Stomach smooth muscle (tissue), 2 donors: ENCODE measurements around the gene CCDC54.

Experiments
- H3K27ac ChIP-seq: one replicate; pipeline ENCODE4 v1.7.0; 2013; ENCODE audit warnings: mild to moderate bottlenecking, low read length, inconsistent platforms
- H3K27me3 ChIP-seq, 2 donors: one replicate each; pipeline ENCODE4 v1.7.0; 2013; ENCODE audit warnings: low read length in 2 of 2; ENCODE audit not compliant: insufficient read depth in 2 of 2, control insufficient read depth in 1 of 2
- H3K36me3 ChIP-seq, 2 donors: one replicate each; pipeline ENCODE4 v1.7.0; 2013; ENCODE audit warnings: low read length in 2 of 2; ENCODE audit not compliant: control insufficient read depth in 2 of 2, insufficient read depth in 2 of 2
- H3K4me1 ChIP-seq: one replicate; pipeline ENCODE4 v1.7.0; 2013; ENCODE audit warnings: low read length; ENCODE audit not compliant: control insufficient read depth, insufficient read depth
- H3K4me3 ChIP-seq, 2 donors: one replicate each; pipeline ENCODE4 v1.7.0; 2013; ENCODE audit warnings: low read length in 2 of 2
- H3K9ac ChIP-seq, 2 donors: one replicate each; pipeline ENCODE4 v1.7.0; 2013; ENCODE audit warnings: low read length in 2 of 2, mild to moderate bottlenecking in 1 of 2
- H3K9me3 ChIP-seq, 2 donors: one replicate each; pipeline ENCODE4 v1.7.0; 2013; ENCODE audit warnings: low read length in 2 of 2; ENCODE audit not compliant: control insufficient read depth in 2 of 2
- donor health status: healthy.
- donor health status: Pancreatic carcinoma.

Gene CCDC54

DNA sequence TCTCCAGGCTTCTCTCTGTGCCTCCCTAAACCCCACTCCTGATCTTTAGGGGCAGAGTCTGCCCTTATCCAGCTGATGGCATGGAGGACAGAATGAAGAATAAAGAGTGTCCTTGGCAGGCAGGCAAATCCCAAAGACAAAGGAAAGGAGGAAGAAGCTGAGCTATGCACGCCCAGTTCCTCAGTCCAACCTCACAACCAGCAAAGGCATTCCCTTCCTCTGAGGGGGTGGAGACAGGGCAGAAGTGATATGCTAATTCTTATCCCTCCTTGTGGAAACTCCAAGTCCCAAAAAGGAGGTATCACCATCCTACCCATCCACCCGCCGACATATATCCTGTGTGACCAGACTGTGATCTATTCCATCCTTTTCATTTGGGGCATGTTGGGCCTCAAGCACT is 10.5 kb upstream of the CCDC54 start:
- no peaks in the 10 kb centered on the region for H3K4me1 ChIP-seq
- no peak overlapping the region for H3K9ac ChIP-seq
- no peaks in the 10 kb centered on the region for H3K27me3 ChIP-seq
- H3K27ac ChIP-seq = no peak overlapping the region
- H3K36me3 ChIP-seq = no peaks in the 10 kb centered on the region
- no peak overlapping the region for H3K4me3 ChIP-seq
- H3K9me3 ChIP-seq = no peaks in the 10 kb centered on the region

DNA sequence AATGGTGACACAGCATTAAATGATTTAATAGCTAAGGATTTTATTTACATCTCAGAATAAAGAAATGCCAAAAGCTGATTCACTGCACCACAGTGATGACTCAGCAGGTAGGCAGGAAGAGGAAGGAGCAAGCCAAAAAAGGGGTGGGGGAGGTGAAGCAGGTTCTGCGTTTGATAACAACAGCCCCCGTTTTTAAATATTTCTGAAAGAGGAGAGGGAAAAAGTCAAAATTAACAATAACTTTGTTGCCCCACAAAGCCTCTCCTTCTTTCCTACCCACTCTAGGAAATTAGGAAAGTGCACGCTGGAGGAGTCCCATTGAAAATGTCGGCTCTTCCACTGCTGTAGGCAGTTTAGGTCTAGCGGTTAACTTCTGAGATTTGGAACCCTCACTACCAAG is 9.9 kb upstream of the CCDC54 start:
- no peak overlapping the region for H3K27ac ChIP-seq
- H3K4me1 ChIP-seq = no peaks in the 10 kb centered on the region
- H3K27me3 ChIP-seq = no peaks in the 10 kb centered on the region
- H3K36me3 ChIP-seq = no peaks in the 10 kb centered on the region
- H3K4me3 ChIP-seq = no peak overlapping the region
- H3K9me3 ChIP-seq = no peaks in the 10 kb centered on the region
- H3K9ac ChIP-seq = no peak overlapping the region

DNA sequence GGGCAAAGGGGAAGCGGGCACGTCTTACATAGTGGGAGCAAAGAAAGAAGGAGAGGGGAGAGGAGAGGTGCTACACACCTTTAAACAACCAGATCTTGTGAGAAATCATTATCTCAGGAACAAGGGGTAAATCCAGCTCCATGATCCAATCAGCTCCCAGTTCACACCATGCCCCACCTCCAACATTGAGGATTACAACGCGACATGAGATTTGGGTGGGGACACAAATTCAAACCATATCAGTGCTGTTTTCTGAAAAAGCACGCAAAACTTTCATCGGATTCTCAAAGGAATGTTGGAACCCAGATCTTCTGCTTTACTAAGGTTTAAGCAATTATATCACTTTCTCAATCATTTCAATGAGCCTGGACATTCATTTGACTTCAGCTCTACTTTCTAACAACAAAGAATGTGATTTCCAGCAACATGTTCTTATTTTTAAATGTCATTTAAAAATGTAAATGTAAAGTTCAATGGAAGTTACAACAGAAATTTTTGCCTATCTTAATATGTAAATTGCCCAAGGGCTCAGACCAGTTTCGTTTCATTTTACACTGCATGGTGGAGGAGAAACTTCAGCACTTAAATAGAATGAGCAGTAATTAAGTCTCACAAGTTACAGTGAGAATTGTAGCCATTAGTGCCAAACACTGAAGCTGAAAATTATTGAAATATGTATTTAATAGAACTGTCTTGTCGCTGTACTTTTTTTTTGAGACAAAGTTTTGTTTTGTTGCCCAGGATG is 8.4 kb upstream of the CCDC54 start:
- H3K36me3 ChIP-seq = no peaks in the 10 kb centered on the region
- no peak overlapping the region for H3K4me3 ChIP-seq
- H3K27ac ChIP-seq = no peak overlapping the region
- H3K27me3 ChIP-seq = no peaks in the 10 kb centered on the region
- H3K9ac ChIP-seq = no peak overlapping the region
- no peaks in the 10 kb centered on the region for H3K9me3 ChIP-seq
- no peaks in the 10 kb centered on the region for H3K4me1 ChIP-seq

DNA sequence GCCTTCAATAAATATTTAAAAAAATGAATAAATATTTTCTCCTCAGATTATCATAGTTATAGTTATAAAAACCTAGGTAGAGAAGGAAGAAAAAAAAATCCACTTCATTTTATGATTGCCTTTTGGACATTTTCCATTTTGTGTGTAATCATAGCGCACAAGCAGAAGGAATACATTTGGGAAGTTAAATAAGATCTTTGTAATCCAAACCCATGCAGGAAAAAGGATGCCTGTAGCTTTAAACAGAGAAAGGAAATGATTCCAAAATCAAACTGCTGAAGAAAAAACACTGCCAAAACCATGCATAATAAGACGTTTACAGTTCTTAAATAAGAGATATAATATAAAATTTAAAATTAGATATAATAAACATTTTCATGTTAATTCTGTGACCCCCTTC is 7.4 kb upstream of the CCDC54 start:
- H3K9ac ChIP-seq = no peak overlapping the region
- no peaks in the 10 kb centered on the region for H3K9me3 ChIP-seq
- no peaks in the 10 kb centered on the region for H3K36me3 ChIP-seq
- H3K4me1 ChIP-seq = no peaks in the 10 kb centered on the region
- no peak overlapping the region for H3K27ac ChIP-seq
- no peak overlapping the region for H3K4me3 ChIP-seq
- H3K27me3 ChIP-seq = no peaks in the 10 kb centered on the region

DNA sequence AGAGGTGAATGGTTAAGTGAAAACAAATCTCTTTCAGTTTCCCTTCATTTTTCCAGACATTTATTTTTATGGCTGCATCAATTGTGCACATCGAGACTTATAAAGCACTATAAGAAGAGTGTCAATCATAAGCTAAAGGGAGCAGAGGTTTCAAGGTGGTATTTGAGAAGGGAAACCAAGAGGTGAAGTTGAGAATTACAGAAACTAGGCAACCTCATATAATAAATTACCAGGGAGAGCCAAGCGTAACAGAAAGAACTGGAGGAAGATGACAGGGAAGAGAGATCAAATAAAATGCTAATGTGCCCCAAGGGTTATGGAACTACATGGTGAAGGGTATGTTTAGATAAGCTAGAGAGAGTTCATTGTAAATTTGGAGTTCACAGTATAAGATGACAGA is 6.3 kb upstream of the CCDC54 start:
- Histone ChIP-seq H3K4me3 (no peak overlapping the region), H3K36me3 (no peaks in the 10 kb centered on the region), H3K27me3 (no peaks in the 10 kb centered on the region), H3K9ac (no peak overlapping the region), H3K27ac (no peak overlapping the region), H3K9me3 (no peaks in the 10 kb centered on the region), H3K4me1 (no peaks in the 10 kb centered on the region)

DNA sequence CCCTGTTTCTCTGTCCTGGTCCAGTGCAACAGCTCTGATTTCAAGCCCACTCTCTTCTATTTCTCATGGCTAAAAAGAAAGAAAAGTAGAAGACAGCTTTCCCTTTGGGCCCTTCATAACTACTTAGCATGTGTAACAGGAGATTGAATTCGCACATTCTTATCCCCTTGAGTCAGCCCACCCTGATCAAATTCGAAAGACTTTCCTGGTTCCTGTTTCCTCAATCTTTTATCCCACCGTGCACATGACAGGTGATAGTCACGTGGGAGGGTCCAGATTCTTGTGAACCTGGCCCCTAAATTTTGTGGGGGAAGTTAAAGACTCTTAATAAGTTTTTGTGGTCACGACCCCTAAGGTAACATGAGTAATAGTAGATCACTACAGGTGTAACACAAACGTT is 4.7 kb upstream of the CCDC54 start:
- no peaks in the 10 kb centered on the region for H3K36me3 ChIP-seq
- H3K9me3 ChIP-seq = no peaks in the 10 kb centered on the region
- no peak overlapping the region for H3K9ac ChIP-seq
- no peaks in the 10 kb centered on the region for H3K27me3 ChIP-seq
- H3K27ac ChIP-seq = no peak overlapping the region
- no peaks in the 10 kb centered on the region for H3K4me1 ChIP-seq
- H3K4me3 ChIP-seq = no peak overlapping the region

DNA sequence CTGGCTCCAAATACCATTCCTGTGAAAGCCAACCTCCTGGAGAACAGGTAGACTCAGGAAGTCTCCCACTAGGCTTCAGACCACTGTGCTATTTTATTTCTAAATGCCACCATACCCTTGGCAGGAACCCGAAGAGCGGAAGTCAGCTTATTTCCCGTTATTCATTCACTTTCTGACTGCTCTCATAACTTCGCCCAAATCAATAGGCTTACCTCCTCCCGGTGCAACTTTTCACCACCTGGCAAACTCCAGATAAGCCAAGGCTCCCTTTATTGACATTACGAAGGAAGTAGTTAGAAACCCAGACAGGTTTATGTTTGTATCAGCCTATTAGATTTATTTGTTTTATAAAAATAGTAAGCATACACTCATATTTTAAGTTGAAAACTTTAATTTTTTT is 3.3 kb upstream of the CCDC54 start:
- no peaks in the 10 kb centered on the region for H3K9me3 ChIP-seq
- H3K36me3 ChIP-seq = no peaks in the 10 kb centered on the region
- H3K27me3 ChIP-seq = no peaks in the 10 kb centered on the region
- no peak overlapping the region for H3K9ac ChIP-seq
- no peaks in the 10 kb centered on the region for H3K4me1 ChIP-seq
- no peak overlapping the region for H3K4me3 ChIP-seq
- H3K27ac ChIP-seq = no peak overlapping the region

DNA sequence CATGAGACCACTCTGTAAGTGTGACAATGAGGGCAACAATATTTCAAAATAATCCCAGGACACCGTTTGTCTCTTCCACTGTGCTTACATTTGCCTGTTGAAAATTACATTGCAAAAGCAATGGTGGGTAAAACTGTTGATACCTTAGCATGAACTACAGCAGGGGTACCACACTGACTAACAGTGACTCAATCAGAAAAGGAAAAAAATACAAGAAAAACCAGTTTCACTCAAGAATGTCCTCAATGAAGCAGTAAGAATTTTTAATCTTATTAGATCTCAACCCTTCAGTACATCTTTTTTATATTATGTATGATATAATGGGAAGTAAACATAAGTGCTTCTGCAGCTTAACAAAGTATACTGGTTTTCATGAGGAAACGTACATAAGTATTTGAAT is 1.6 kb upstream of the CCDC54 start:
- Histone ChIP-seq H3K36me3 (no peaks in the 10 kb centered on the region), H3K9ac (no peak overlapping the region), H3K4me3 (no peak overlapping the region), H3K4me1 (no peaks in the 10 kb centered on the region), H3K27me3 (no peaks in the 10 kb centered on the region), H3K27ac (no peak overlapping the region), H3K9me3 (no peaks in the 10 kb centered on the region)

DNA sequence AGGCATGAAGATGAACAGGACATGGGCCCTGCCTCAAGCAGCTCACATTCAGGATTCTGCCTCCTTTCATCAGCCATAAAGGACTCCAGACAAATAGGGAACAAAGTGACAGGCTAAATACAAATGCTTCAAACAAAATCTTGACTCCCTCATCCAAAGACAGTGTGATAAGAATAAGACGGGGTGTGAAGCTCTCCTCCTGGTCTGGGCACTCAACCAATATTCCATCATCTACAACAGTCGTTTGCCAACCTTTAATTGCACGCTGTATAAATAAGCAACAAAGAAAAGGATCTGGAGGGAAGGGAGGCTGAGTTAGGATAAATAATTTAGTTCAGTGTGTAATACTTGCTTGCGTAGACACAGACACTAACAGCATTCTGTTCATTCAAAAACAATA is 5.4 kb downstream of the CCDC54 start:
- Histone ChIP-seq H3K4me3 (no peak overlapping the region), H3K9ac (no peak overlapping the region), H3K27ac (no peak overlapping the region), H3K36me3 (no peaks in the 10 kb centered on the region), H3K9me3 (no peaks in the 10 kb centered on the region), H3K4me1 (no peaks in the 10 kb centered on the region), H3K27me3 (no peaks in the 10 kb centered on the region)

DNA sequence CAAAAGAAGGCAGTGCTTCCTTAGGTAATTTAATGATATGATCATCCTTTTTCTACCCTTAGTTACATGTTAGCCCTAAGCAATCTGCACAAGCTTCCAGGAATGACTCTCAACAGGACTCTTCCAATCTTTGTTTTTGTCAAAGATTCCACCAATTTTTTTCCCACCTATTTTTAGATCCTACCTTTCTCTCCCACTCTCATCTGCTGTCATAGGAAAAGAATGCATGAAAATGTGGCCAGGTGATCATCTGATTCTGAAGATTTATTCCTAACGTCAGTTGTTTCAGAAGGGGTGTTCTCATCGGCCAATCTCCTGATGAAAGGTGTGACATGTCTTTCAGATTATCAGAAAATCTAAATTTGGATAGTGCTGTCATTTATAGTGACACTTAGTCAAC is 7.2 kb downstream of the CCDC54 start:
- no peak overlapping the region for H3K9ac ChIP-seq
- H3K36me3 ChIP-seq = no peaks in the 10 kb centered on the region
- no peaks in the 10 kb centered on the region for H3K27me3 ChIP-seq
- no peak overlapping the region for H3K4me3 ChIP-seq
- no peaks in the 10 kb centered on the region for H3K4me1 ChIP-seq
- no peaks in the 10 kb centered on the region for H3K9me3 ChIP-seq
- no peak overlapping the region for H3K27ac ChIP-seq

DNA sequence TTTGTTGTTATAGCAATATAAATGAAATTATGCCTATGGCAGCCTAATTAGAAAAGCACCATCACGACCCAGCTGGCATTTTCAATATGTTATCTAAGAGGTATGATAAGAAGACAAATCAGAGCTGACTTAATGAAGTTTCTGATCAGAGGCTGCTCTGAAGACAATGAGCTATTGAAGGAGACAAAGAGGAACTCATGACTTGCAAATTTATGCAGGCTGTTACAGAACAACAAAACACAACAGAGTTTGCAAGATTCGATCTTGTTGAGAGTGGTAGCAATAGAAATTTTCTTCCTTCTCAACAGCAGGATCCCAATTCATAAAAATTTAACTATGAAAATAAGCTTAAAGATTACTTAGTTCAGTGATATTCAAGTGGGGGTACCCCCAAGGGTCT is 7.7 kb downstream of the CCDC54 start:
- Histone ChIP-seq H3K9ac (no peak overlapping the region), H3K9me3 (no peaks in the 10 kb centered on the region), H3K4me3 (no peak overlapping the region), H3K4me1 (no peaks in the 10 kb centered on the region), H3K36me3 (no peaks in the 10 kb centered on the region), H3K27ac (no peak overlapping the region), H3K27me3 (no peaks in the 10 kb centered on the region)
